K562 (cell line): Measurements from ENCODE around the gene LRP2BP. TPM values are rescaled to one million over a fixed set of nuclear protein-coding genes. Genes with fewer than 3 reads are reported as not detected.

Experiments used
- CBFA2T3 ChIP-seq: fragments of 450-650 bp; IDR thresholded peaks from 2 replicates; pipeline ENCODE4 v1.6.1; 2017
- CHCHD3 ChIP-seq: fragments of 250-450 bp; sonication (Bioruptor Pico); IDR thresholded peaks from 2 replicates; pipeline ENCODE4 v2.1.2; 2022; ENCODE audit warnings: mild to moderate bottlenecking
- POLR3G ChIP-seq: IDR thresholded peaks from 2 replicates; pipeline ENCODE4 v1.6.1; 2011; ENCODE audit not compliant: insufficient read length, insufficient replicate concordance; ENCODE audit errors: extremely low read depth
- PYGO2 ChIP-seq: fragments of 450-650 bp; IDR thresholded peaks from 2 replicates; pipeline ENCODE4 v1.6.1; 2016; ENCODE audit warnings: mild to moderate bottlenecking, missing genetic modification characterization, moderate library complexity, missing compliant biosample characterization
- RAD51 ChIP-seq: fragments of 450-650 bp; IDR thresholded peaks from 2 replicates; pipeline ENCODE4 v1.7.1; 2016; ENCODE audit warnings: low read depth, mild to moderate bottlenecking, borderline replicate concordance
- REST ChIP-seq, 2 experiments: fragments of 450-650 bp; formaldehyde crosslinking in 1 of 2; IDR thresholded peaks; 2 replicates each; pipeline versions ENCODE4 v1.4.0 to v1.6.1; 2014 to 2020; ENCODE audit warnings: mild to moderate bottlenecking in 2 of 2, borderline replicate concordance in 1 of 2, low read depth in 1 of 2
- SIN3A ChIP-seq, 2 experiments: fragments of 150-350 bp in 1 of 2; IDR thresholded peaks; 2 replicates each; pipeline ENCODE4 v1.6.1; 2011 to 2016; ENCODE audit warnings: borderline replicate concordance in 2 of 2, low read depth in 2 of 2, low read length in 2 of 2, mild to moderate bottlenecking in 2 of 2, moderate library complexity in 2 of 2; ENCODE audit not compliant: control insufficient read depth in 1 of 2
- SMARCA5 ChIP-seq: fragments of 450-650 bp; IDR thresholded peaks from 2 replicates; pipeline ENCODE4 v1.6.1; 2016
- TBL1XR1 ChIP-seq, 2 experiments: IDR thresholded peaks; 2 replicates each; pipeline ENCODE4 v1.6.1; 2012; ENCODE audit warnings: improper control_type of control experiment in 2 of 2, low read length in 2 of 2, mild to moderate bottlenecking in 1 of 2
- UBTF ChIP-seq, 2 experiments: IDR thresholded peaks; 2 replicates each; pipeline ENCODE4 v1.6.1; 2012; ENCODE audit warnings: improper control_type of control experiment in 2 of 2, low read depth in 2 of 2, low read length in 2 of 2, borderline replicate concordance in 1 of 2
- XRCC3 ChIP-seq: fragments of 450-650 bp; IDR thresholded peaks from 2 replicates; pipeline ENCODE4 v1.6.1; 2017; ENCODE audit warnings: mild to moderate bottlenecking, moderate library complexity
- XRCC4 ChIP-seq: IDR thresholded peaks from one replicate; pipeline ENCODE4 v1.6.1; 2011; ENCODE audit not compliant: insufficient read depth, insufficient read length; ENCODE audit errors: extremely low read depth
- ZNF224 ChIP-seq: sonication (generic); formaldehyde crosslinking; IDR thresholded peaks from 2 replicates; pipeline ENCODE4 v1.8.0; 2022; ENCODE audit warnings: mild to moderate bottlenecking, missing genetic modification reagents
- ZNF253 ChIP-seq: fragments of 250-450 bp; sonication (Bioruptor Pico); conservative IDR thresholded peaks from 2 replicates; pipeline ENCODE4 v1.6.1; 2021; ENCODE audit warnings: mild to moderate bottlenecking
- ZNF77 ChIP-seq: fragments of 250-450 bp; sonication (Bioruptor Pico); IDR thresholded peaks from 2 replicates; pipeline ENCODE4 v1.5.0; 2020
- polyA plus RNA-seq, 8 experiments: library from polyadenylated mRNA; depleted of rRNA in 4 of 8; stranded (reverse) in 5 of 8; unstranded in 3 of 8; fragments of >200 nt; fragmentation: Nextera tagmentation in 2 of 8; fragmentation: Illumina TruSeq in 1 of 8; extraction: Ambion mirVana in 2 of 8; extraction: Trizol in 1 of 8; gene quantifications; 2 replicates each; pipeline versions ENCODE4 v1.2.1 to v1.2.3, GENCODE V29; 2011 to 2014; ENCODE audit warnings: inconsistent platforms in 1 of 8, missing spikeins in 1 of 8
- total RNA-seq, 7 experiments: library from RNA; depleted of rRNA in 6 of 7; stranded (reverse); fragments of >200 nt in 6 of 7; fragmentation: Illumina TruSeq in 2 of 7; extraction: Trizol in 2 of 7; gene quantifications; 2 replicates each; pipeline versions ENCODE4 v1.2.1 to v1.2.3, GENCODE V29; 2011 to 2021; ENCODE audit warnings: low replicate concordance in 1 of 7
- TF ChIP-seq, protein P1 (sequence below): fragments of 250-450 bp; sonication (Bioruptor Pico); IDR thresholded peaks from 2 replicates; pipeline ENCODE4 v1.4.0; 2020

LRP2BP gene
- total and polyA plus RNA-seq, 9 of the 15 experiments (the other 6 are each of a cell fraction or from before 2014, with no cell fraction given), result 0.42 to 2.1 (median 0.62) TPM

- TF ChIP-seq REST (IDR thresholded peaks at IDR 0.05; ENCODE audit: borderline replicate concordance) (no peak), REST (CRISPR knock-in tag; IDR thresholded peaks at IDR 0.05; ENCODE audit: low read depth) (no peak), PYGO2 (no peak), SMARCA5 (no peak), XRCC4 (no peak), RAD51 (no peak), POLR3G (no peak), SIN3A (IDR thresholded peaks at IDR 0.05; ENCODE audit: borderline replicate concordance in 2 of 2, control insufficient read depth in 1 of 2, low read depth in 2 of 2, low read length in 2 of 2) (no peak), CHCHD3 (no peak), ZNF224 (CRISPR knock-in tag) (no peak), ZNF253 (CRISPR knock-in tag) (no peak), CBFA2T3 (peak; percentile 77), XRCC3 (no peak), TBL1XR1 (IDR thresholded peaks at IDR 0.05; ENCODE audit: low read length in 2 of 2) (0 out of 4 replicates have a peak, but pooled peaks of 1 of the 2 experiments have one; percentile 24), ZNF77 (CRISPR knock-in tag) (no peak), UBTF (IDR thresholded peaks at IDR 0.05; ENCODE audit: borderline replicate concordance in 1 of 2, low read depth in 2 of 2, low read length in 2 of 2) (no peak)
- TF ChIP-seq, protein P1, sequence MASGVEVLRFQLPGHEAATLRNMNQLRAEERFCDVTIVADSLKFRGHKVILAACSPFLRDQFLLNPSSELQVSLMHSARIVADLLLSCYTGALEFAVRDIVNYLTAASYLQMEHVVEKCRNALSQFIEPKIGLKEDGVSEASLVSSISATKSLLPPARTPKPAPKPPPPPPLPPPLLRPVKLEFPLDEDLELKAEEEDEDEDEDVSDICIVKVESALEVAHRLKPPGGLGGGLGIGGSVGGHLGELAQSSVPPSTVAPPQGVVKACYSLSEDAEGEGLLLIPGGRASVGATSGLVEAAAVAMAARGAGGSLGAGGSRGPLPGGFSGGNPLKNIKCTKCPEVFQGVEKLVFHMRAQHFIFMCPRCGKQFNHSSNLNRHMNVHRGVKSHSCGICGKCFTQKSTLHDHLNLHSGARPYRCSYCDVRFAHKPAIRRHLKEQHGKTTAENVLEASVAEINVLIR (CRISPR knock-in tag), result no peak
Measured at GRCh38 chr4:185384930-185385331, 10.8 kb downstream of the LRP2BP start (continued).
